ENCODE measurements around the gene SMARCC2. TPM values are rescaled to one million over a fixed set of nuclear protein-coding genes. Genes with fewer than 3 reads are reported as not detected.

Gene SMARCC2
- total RNA-seq, 2 donors from 2014 or later: 101 to 123 TPM

GRCh38 chr12:56150563-56150962 is 38.7 kb downstream of the SMARCC2 start:
- Mint-ChIP-seq H3K9me3 (no peaks in the 10 kb centered on the region), H3K36me3 (peaks cover 0 to 9% of the 10 kb centered on the region in 2 donors), H3K27ac (peak overlapping the region; percentile 88 to 98)
- ATAC-seq (no peak), DNase-seq (ENCODE audit: low spot score in 2 of 2) (no peak)

- Mint-ChIP-seq H3K27ac (peak overlapping the region in 1 of 2 donors; percentile 88), H3K36me3 (peaks cover 18 to 32% of the 10 kb centered on the region in 2 donors), H3K9me3 (no peaks in the 10 kb centered on the region)
- ATAC-seq: no peak
- DNase-seq (ENCODE audit: low spot score in 2 of 2): no peak
Measured at GRCh38 chr12:56146492-56147460, 42.5 kb downstream of the SMARCC2 start.

- H3K27ac Mint-ChIP-seq: no peak overlapping the region
- H3K9me3 Mint-ChIP-seq: no peaks in the 10 kb centered on the region
Measured at GRCh38 chr12:56145217-56145616, 44.1 kb downstream of the SMARCC2 start.

GRCh38 chr12:56143870-56144269 is 45.4 kb downstream of the SMARCC2 start:
- Mint-ChIP-seq H3K9me3 (no peaks in the 10 kb centered on the region), H3K27ac (peak overlapping the region; percentile 13 to 92), H3K36me3 (peaks cover 18 to 56% of the 10 kb centered on the region in 2 donors)
- DNase-seq (ENCODE audit: low spot score in 2 of 2) (no peak), ATAC-seq (no peak)

More at GRCh38 chr12:56145217-56145616, 44.1 kb downstream of the SMARCC2 start:
- peaks cover 18 to 44% of the 10 kb centered on the region in 2 donors for H3K36me3 Mint-ChIP-seq
- DNase-seq (ENCODE audit: low spot score in 2 of 2) (no peak), ATAC-seq (no peak)

- Mint-ChIP-seq H3K36me3 (peaks cover 24 to 63% of the 10 kb centered on the region in 2 donors), H3K9me3 (no peaks in the 10 kb centered on the region), H3K27ac (peak overlapping the region; percentile 67 to 88)
- no peak for DNase-seq (ENCODE audit: low spot score in 2 of 2)
- ATAC-seq: peak; percentile 56 to 83
Measured at GRCh38 chr12:56143217-56143616, 46.1 kb downstream of the SMARCC2 start.

- Mint-ChIP-seq H3K27ac (peak overlapping the region; percentile 67 to 88), H3K9me3 (no peaks in the 10 kb centered on the region), H3K36me3 (peaks cover 29 to 73% of the 10 kb centered on the region in 2 donors)
- no peak for DNase-seq (ENCODE audit: low spot score in 2 of 2)
- no peak for ATAC-seq
Measured at GRCh38 chr12:56141946-56142784, 47.1 kb downstream of the SMARCC2 start.

GRCh38 chr12:56137853-56138571 is 51.3 kb downstream of the SMARCC2 start:
- Mint-ChIP-seq H3K27ac (peak overlapping the region in 1 of 2 donors; percentile 46), H3K9me3 (no peaks in the 10 kb centered on the region), H3K36me3 (peaks cover 23 to 77% of the 10 kb centered on the region in 2 donors)
- no peak for ATAC-seq
- no peak for DNase-seq (ENCODE audit: low spot score in 2 of 2)

GRCh38 chr12:56134897-56135296 is 54.4 kb downstream of the SMARCC2 start:
- no peaks in the 10 kb centered on the region for H3K9me3 Mint-ChIP-seq
- ATAC-seq: no peak
- no peak for DNase-seq (ENCODE audit: low spot score in 2 of 2)
- H3K27ac Mint-ChIP-seq: no peak overlapping the region
- H3K36me3 Mint-ChIP-seq: peaks cover 38 to 85% of the 10 kb centered on the region in 2 donors

GRCh38 chr12:56130876-56131275 is 58.4 kb downstream of the SMARCC2 start:
- Mint-ChIP-seq H3K9me3 (no peaks in the 10 kb centered on the region), H3K36me3 (peaks cover 39 to 63% of the 10 kb centered on the region in 2 donors), H3K27ac (peak overlapping the region in 1 of 2 donors; percentile 87)
- ATAC-seq (no peak), DNase-seq (ENCODE audit: low spot score in 2 of 2) (no peak)

- DNase-seq (ENCODE audit: low spot score in 2 of 2): no peak
- Mint-ChIP-seq H3K9me3 (no peaks in the 10 kb centered on the region), H3K27ac (peak overlapping the region; percentile 87 to 98), H3K36me3 (peaks cover 37 to 61% of the 10 kb centered on the region in 2 donors)
- ATAC-seq: no peak
Measured at GRCh38 chr12:56129942-56130495, 59.3 kb downstream of the SMARCC2 start.

- no peaks in the 10 kb centered on the region for H3K9me3 Mint-ChIP-seq
- peaks cover 37 to 58% of the 10 kb centered on the region in 2 donors for H3K36me3 Mint-ChIP-seq
Measured at GRCh38 chr12:56129206-56129941, 59.9 kb downstream of the SMARCC2 start.

GRCh38 chr12:56128670-56129205 is 60.5 kb downstream of the SMARCC2 start:
- H3K9me3 Mint-ChIP-seq: no peaks in the 10 kb centered on the region
- DNase-seq (ENCODE audit: low spot score in 2 of 2) (no peak), ATAC-seq (no peak)

More at GRCh38 chr12:56129206-56129941, 59.9 kb downstream of the SMARCC2 start:
- ATAC-seq: peak; percentile 14 to 21
- peak; percentile 62 to 76 for DNase-seq (ENCODE audit: low spot score in 2 of 2)
- H3K27ac Mint-ChIP-seq: peak overlapping the region; percentile 87 to 98

GRCh38 chr12:56127888-56128669 is 61.2 kb downstream of the SMARCC2 start, which contains the start of gene ESYT1:
TSS of gene ESYT1 (plus strand) at chr12:56128267. CDS start at chr12:56128320, 53 bp downstream.
- ATAC-seq (peak; percentile 93 to 95), DNase-seq (ENCODE audit: low spot score in 2 of 2) (peak; percentile 94 to 99)
- Mint-ChIP-seq H3K27ac (peak within 1 kb of the TSS; percentile 87 to 98), H3K36me3 (peaks cover 37 to 45% of the 10 kb centered on the region in 2 donors), H3K9me3 (no peaks in the 10 kb centered on the region)

More at GRCh38 chr12:56128670-56129205, 60.5 kb downstream of the SMARCC2 start:
- Mint-ChIP-seq H3K36me3 (peaks cover 37 to 52% of the 10 kb centered on the region in 2 donors), H3K27ac (peak overlapping the region; percentile 87 to 98)

GRCh38 chr12:56127485-56127887 is 61.8 kb downstream of the SMARCC2 start:
- DNase-seq (ENCODE audit: low spot score in 2 of 2) (no peak), ATAC-seq (no peak)
- Mint-ChIP-seq H3K27ac (peak overlapping the region; percentile 46 to 87), H3K36me3 (peaks cover 37 to 42% of the 10 kb centered on the region in 2 donors), H3K9me3 (no peaks in the 10 kb centered on the region)

Measured in activated naive CD4-positive, alpha-beta T cell treated with anti-CD3 and anti-CD28 coated beads, Interleukin-2, amount 50 U/mL, for 72 hours (primary cell).